GM12878 (cell line): ENCODE results near the gene SYTL2. TPM values are rescaled to one million over a fixed set of nuclear protein-coding genes. Genes with fewer than 3 reads are reported as not detected.

Source experiments
- ATAC-seq: fragments of 200-7000 bp; cut with Tn5 transposase; 3 replicates; pipeline ENCODE4 v1.9.1; 2020; ENCODE audit warnings: mild to moderate bottlenecking, moderate library complexity
- BruUV-seq: library from RNA; stranded (reverse); fragments of 400-500 nt; replicated peaks from 2 replicates; lab custom pipeline; 2021; lab: Mats Ljungman, UMichigan
- CTCF ChIA-PET: fragments of 300-600 bp; sonication (Branson Sonifier 250); formaldehyde crosslinking; extraction: SDS; loops from one replicate; lab custom pipeline; 2021; ENCODE audit warnings: inconsistent platforms; lab: Yijun Ruan, JAX
- POLR2A ChIA-PET: fragments of 350-600 bp; formaldehyde crosslinking; extraction: SDS; loops from one replicate; lab custom pipeline; 2021; ENCODE audit warnings: inconsistent platforms; lab: Charles Lee
- RAD21 ChIA-PET: fragments of 300-600 bp; sonication (Branson Sonifier 250); formaldehyde crosslinking; loops from one replicate; lab custom pipeline; 2023; ENCODE audit warnings: antibody characterized with exemption; ENCODE audit not compliant: unreplicated experiment; lab: Charles Lee
- SMC1A ChIA-PET: fragments of 300-600 bp; sonication (Branson Sonifier 250); formaldehyde crosslinking; loops from one replicate; lab custom pipeline; 2023; ENCODE audit not compliant: unreplicated experiment, uncharacterized antibody; lab: Charles Lee
- DNase-seq: peaks from one replicate; pipeline ENCODE4 v3.0.0-alpha.2; 2011; ENCODE audit warnings: low read depth, low spot score
- FAIRE-seq: peaks from 3 replicates; lab custom pipeline; 2011; peaks lifted over from hg19 to GRCh38; lab: Jason Lieb, UNC
- H2AFZ ChIP-seq: 2 replicates; pipeline ENCODE4 v1.6.0; 2011; ENCODE audit warnings: low read depth, low read length, control low read depth; ENCODE audit not compliant: control insufficient read depth
- H3K27ac ChIP-seq: 2 replicates; pipeline ENCODE4 v1.5.1; 2011; ENCODE audit warnings: control low read depth; ENCODE audit not compliant: control insufficient read depth, insufficient read depth
- H3K27me3 ChIP-seq, 2 experiments: replicated peaks in 1 of 2; 2 replicates each; pipeline versions ENCODE4 v1.6.0 to v1.6.1; 2011; ENCODE audit warnings: low read length in 1 of 2; ENCODE audit not compliant: control insufficient read depth in 2 of 2, insufficient read depth in 2 of 2
- H3K36me3 ChIP-seq, 2 experiments: 2 replicates each; pipeline ENCODE4 v1.5.1; 2011; ENCODE audit warnings: low read length in 1 of 2; ENCODE audit not compliant: control insufficient read depth in 2 of 2, insufficient read depth in 2 of 2
- H3K4me1 ChIP-seq: 2 replicates; pipeline ENCODE4 v1.6.1; 2011; ENCODE audit warnings: mild to moderate bottlenecking, low read length, moderate library complexity, mixed read lengths; ENCODE audit not compliant: control insufficient read depth, insufficient read depth
- H3K4me2 ChIP-seq: 2 replicates; pipeline ENCODE4 v1.6.0; 2011; ENCODE audit warnings: control low read depth; ENCODE audit not compliant: control insufficient read depth, insufficient read depth
- H3K4me3 ChIP-seq: fragments of 200-600 bp; sonication (generic); 2 replicates; pipeline ENCODE4 v1.5.1; 2016
- H3K79me2 ChIP-seq: 2 replicates; pipeline ENCODE4 v1.6.0; 2011; ENCODE audit warnings: low read length; ENCODE audit not compliant: control insufficient read depth, insufficient read depth
- H3K9ac ChIP-seq: 2 replicates; pipeline ENCODE4 v1.8.0; 2011; ENCODE audit warnings: low read length, control low read depth, mixed read lengths; ENCODE audit not compliant: control insufficient read depth, insufficient read depth
- H3K9me3 ChIP-seq: replicated peaks from 3 replicates; pipeline ENCODE4 v1.5.1; 2011; ENCODE audit warnings: mild to moderate bottlenecking, low read length; ENCODE audit not compliant: control insufficient read depth, insufficient read depth
- H4K20me1 ChIP-seq: 2 replicates; pipeline ENCODE4 v1.6.0; 2011; ENCODE audit not compliant: control insufficient read depth, insufficient read depth
- EED ChIP-seq: sonication (generic); IDR thresholded peaks from 2 replicates; pipeline ENCODE4 v1.6.1; 2016; ENCODE audit warnings: antibody characterized with exemption, low read depth
- IKZF1 ChIP-seq: fragments of 450-650 bp; conservative IDR thresholded peaks from 2 replicates; pipeline ENCODE4 v1.6.1; 2017; ENCODE audit warnings: antibody characterized with exemption, mild to moderate bottlenecking
- POLR2AphosphoS2 ChIP-seq: IDR thresholded peaks from 2 replicates; pipeline ENCODE4 v1.6.1; 2011; ENCODE audit warnings: low read depth, mild to moderate bottlenecking, low read length, improper control_type of control experiment, moderate library complexity
- SMC3 ChIP-seq: IDR thresholded peaks from 2 replicates; pipeline ENCODE4 v1.6.1; 2011; ENCODE audit warnings: low read length, improper control_type of control experiment, borderline replicate concordance
- ZBTB4 ChIP-seq: fragments of 450-650 bp; formaldehyde crosslinking; IDR thresholded peaks from 2 replicates; pipeline ENCODE4 v1.4.0; 2022; ENCODE audit warnings: mild to moderate bottlenecking, moderate library complexity
- WGBS: methylation state at CpG from one replicate; pipeline ENCODE4 v1.1.6; 2016; ENCODE audit warnings: low lambda C conversion rate; ENCODE audit not compliant: insufficient replicate concordance, insufficient coverage; ENCODE audit errors: missing lambda C conversion rate; 5-methylcytosine and 5-hydroxymethylcytosine counted together
- in situ Hi-C: fragments of 300-500 bp; cut with MboI; formaldehyde crosslinking; loops from 9 replicates; pipeline ENCODE4 v1.14.3; 2018; ENCODE audit warnings: mixed read lengths
- intact Hi-C: fragments of 100-400 bp; cut with micrococcal nuclease; formaldehyde crosslinking; loops from one replicate; pipeline ENCODE4 v1.14.2; 2022; ENCODE audit not compliant: unreplicated experiment
- polyA plus RNA-seq, 11 experiments: library from polyadenylated mRNA; depleted of rRNA in 4 of 11; unstranded in 6 of 11; stranded (reverse) in 5 of 11; fragments of >200 nt; fragmentation: Nextera tagmentation in 4 of 11; fragmentation: Illumina TruSeq in 1 of 11; extraction: Ambion mirVana in 4 of 11; extraction: Trizol in 1 of 11; gene quantifications; 1 replicate in 1 of 11; 2 replicates in 10 of 11; pipeline versions ENCODE4 v1.2.1 to v1.2.3, GENCODE V29; 2011 to 2016; ENCODE audit warnings: inconsistent platforms in 2 of 11, missing spikeins in 2 of 11, low read depth in 1 of 11
- total RNA-seq, 4 experiments: library from RNA; depleted of rRNA in 3 of 4; stranded (reverse); fragments of >200 nt in 3 of 4; fragmentation: Illumina TruSeq in 1 of 4; extraction: Trizol in 1 of 4; gene quantifications; 2 replicates each; pipeline versions ENCODE4 v1.2.1 to v1.2.3, GENCODE V29; 2013 to 2021
- TF ChIP-seq, protein P1 (sequence below): fragments of 450-650 bp; IDR thresholded peaks from 2 replicates; pipeline ENCODE4 v1.6.1; 2017; ENCODE audit warnings: borderline replicate concordance
- TF ChIP-seq, protein P2 (sequence below): fragments of 450-650 bp; conservative IDR thresholded peaks from 2 replicates; pipeline ENCODE4 v1.6.1; 2017; ENCODE audit warnings: mild to moderate bottlenecking, moderate library complexity

The SYTL2 gene
- total and polyA plus RNA-seq, 10 of the 15 experiments (the other 5 are each of a cell fraction or from before 2014, with no cell fraction given) = 0.02 to 1.4 (median 0.31) TPM; not detected in 2

- Histone ChIP-seq H3K4me2 (no peak overlapping the region), H3K4me1 (no peaks in the 10 kb centered on the region), H3K4me3 (no peak overlapping the region), H2AFZ (no peak overlapping the region), H3K36me3 (no peaks in the 10 kb centered on the region), H3K27me3 (no peaks in the 10 kb centered on the region), H3K9me3 (no peaks in the 10 kb centered on the region), H3K9ac (no peak overlapping the region), H3K79me2 (no peaks in the 10 kb centered on the region), H4K20me1 (no peaks in the 10 kb centered on the region), H3K27ac (no peak overlapping the region)
- no TSS peak for BruUV-seq
- ATAC-seq = no peak
- ChIA-PET CTCF (no interaction called here), POLR2A (no interaction called here), SMC1A (no interaction called here), RAD21 (no interaction called here)
- no peak for FAIRE-seq
- in situ Hi-C loops = no loop called here
- intact Hi-C loops = no loop called here
- WGBS = 15% methylated on average over 1 of the region's 1 CpG
- TF ChIP-seq IKZF1 (no peak), POLR2AphosphoS2 (no peak), SMC3 (no peak), EED (no peak), ZBTB4 (CRISPR knock-in tag) (no peak)
- TF ChIP-seq, protein P1, sequence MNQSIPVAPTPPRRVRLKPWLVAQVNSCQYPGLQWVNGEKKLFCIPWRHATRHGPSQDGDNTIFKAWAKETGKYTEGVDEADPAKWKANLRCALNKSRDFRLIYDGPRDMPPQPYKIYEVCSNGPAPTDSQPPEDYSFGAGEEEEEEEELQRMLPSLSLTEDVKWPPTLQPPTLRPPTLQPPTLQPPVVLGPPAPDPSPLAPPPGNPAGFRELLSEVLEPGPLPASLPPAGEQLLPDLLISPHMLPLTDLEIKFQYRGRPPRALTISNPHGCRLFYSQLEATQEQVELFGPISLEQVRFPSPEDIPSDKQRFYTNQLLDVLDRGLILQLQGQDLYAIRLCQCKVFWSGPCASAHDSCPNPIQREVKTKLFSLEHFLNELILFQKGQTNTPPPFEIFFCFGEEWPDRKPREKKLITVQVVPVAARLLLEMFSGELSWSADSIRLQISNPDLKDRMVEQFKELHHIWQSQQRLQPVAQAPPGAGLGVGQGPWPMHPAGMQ = no peak
- TF ChIP-seq, protein P2, sequence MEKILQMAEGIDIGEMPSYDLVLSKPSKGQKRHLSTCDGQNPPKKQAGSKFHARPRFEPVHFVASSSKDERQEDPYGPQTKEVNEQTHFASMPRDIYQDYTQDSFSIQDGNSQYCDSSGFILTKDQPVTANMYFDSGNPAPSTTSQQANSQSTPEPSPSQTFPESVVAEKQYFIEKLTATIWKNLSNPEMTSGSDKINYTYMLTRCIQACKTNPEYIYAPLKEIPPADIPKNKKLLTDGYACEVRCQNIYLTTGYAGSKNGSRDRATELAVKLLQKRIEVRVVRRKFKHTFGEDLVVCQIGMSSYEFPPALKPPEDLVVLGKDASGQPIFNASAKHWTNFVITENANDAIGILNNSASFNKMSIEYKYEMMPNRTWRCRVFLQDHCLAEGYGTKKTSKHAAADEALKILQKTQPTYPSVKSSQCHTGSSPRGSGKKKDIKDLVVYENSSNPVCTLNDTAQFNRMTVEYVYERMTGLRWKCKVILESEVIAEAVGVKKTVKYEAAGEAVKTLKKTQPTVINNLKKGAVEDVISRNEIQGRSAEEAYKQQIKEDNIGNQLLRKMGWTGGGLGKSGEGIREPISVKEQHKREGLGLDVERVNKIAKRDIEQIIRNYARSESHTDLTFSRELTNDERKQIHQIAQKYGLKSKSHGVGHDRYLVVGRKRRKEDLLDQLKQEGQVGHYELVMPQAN = no peak
- DNase-seq = no peak
Observed at GRCh38 chr11:85755701-85756100, 55.2 kb downstream of the SYTL2 start.
